Measurements from ENCODE around the gene NBEA. TPM values are rescaled to one million over a fixed set of nuclear protein-coding genes. Genes with fewer than 3 reads are reported as not detected.
"Not testable (repeated sequence)": the region's sequence is repeated elsewhere in the genome, so short reads cannot be mapped to it uniquely, and the experiment has no call there.

The NBEA gene
- total RNA-seq, 3 donors from 2014 or later: 7.5 to 18.6 (median 16.1) TPM

- no peak overlapping the region for H3K4me3 ChIP-seq
- H3K27me3 ChIP-seq: no peaks in the 10 kb centered on the region
- no peaks in the 10 kb centered on the region for H3K4me1 ChIP-seq
- TF ChIP-seq CTCF (IDR thresholded peaks at IDR 0.05) (no peak), POLR2A (IDR thresholded peaks at IDR 0.05) (no peak), POLR2AphosphoS5 (IDR thresholded peaks at IDR 0.05) (no peak)
- intact Hi-C loops (cut with DNase I; ENCODE audit: low total_unique reads): no loop called here
- no peaks in the 10 kb centered on the region for H3K36me3 ChIP-seq
- no peak overlapping the region for H3K27ac ChIP-seq
- DNase-seq (ENCODE audit: low spot score in 2 of 2): no peak
- no peaks in the 10 kb centered on the region for H3K9me3 ChIP-seq
Measured at GRCh38 chr13:35039012-35039411, 96.9 kb downstream of the NBEA start.

- Histone ChIP-seq H3K27me3 (no peaks in the 10 kb centered on the region), H3K4me1 (no peaks in the 10 kb centered on the region), H3K27ac (no peak overlapping the region), H3K36me3 (no peaks in the 10 kb centered on the region), H3K4me3 (no peak overlapping the region), H3K9me3 (no peaks in the 10 kb centered on the region)
- TF ChIP-seq POLR2AphosphoS5 (IDR thresholded peaks at IDR 0.05) (no peak), POLR2A (IDR thresholded peaks at IDR 0.05) (no peak), CTCF (IDR thresholded peaks at IDR 0.05) (no peak)
- intact Hi-C loops (cut with DNase I; ENCODE audit: low total_unique reads): no loop called here
- no peak for DNase-seq (ENCODE audit: low spot score in 2 of 2)
Measured at GRCh38 chr13:35046587-35046986, 104.5 kb downstream of the NBEA start.

GRCh38 chr13:35055705-35056104 lies 113.6 kb downstream of the NBEA start:
- H3K36me3 ChIP-seq: no peaks in the 10 kb centered on the region

GRCh38 chr13:35057858-35058257 lies 115.8 kb downstream of the NBEA start:
- Histone ChIP-seq H3K4me3 (no peak overlapping the region), H3K36me3 (no peaks in the 10 kb centered on the region), H3K27me3 (no peaks in the 10 kb centered on the region), H3K9me3 (no peaks in the 10 kb centered on the region), H3K27ac (no peak overlapping the region), H3K4me1 (no peaks in the 10 kb centered on the region)
- TF ChIP-seq POLR2A (IDR thresholded peaks at IDR 0.05) (no peak), POLR2AphosphoS5 (IDR thresholded peaks at IDR 0.05) (no peak), CTCF (IDR thresholded peaks at IDR 0.05) (no peak)
- intact Hi-C loops (cut with DNase I; ENCODE audit: low total_unique reads): no loop called here
- DNase-seq (ENCODE audit: low spot score in 2 of 2): no peak

More at GRCh38 chr13:35055705-35056104, 113.6 kb downstream of the NBEA start:
- H3K9me3 ChIP-seq: no peaks in the 10 kb centered on the region
- intact Hi-C loops (cut with DNase I; ENCODE audit: low total_unique reads): no loop called here
- TF ChIP-seq POLR2AphosphoS5 (IDR thresholded peaks at IDR 0.05): no peak
- TF ChIP-seq CTCF (IDR thresholded peaks at IDR 0.05): no peak
- no peak for TF ChIP-seq POLR2A (IDR thresholded peaks at IDR 0.05)
- no peak overlapping the region for H3K27ac ChIP-seq
- H3K4me3 ChIP-seq: no peak overlapping the region
- no peak for DNase-seq (ENCODE audit: low spot score in 2 of 2)
- no peaks in the 10 kb centered on the region for H3K27me3 ChIP-seq
- H3K4me1 ChIP-seq: no peaks in the 10 kb centered on the region

- H3K27me3 ChIP-seq; H3K4me1 ChIP-seq; intact Hi-C loops (cut with DNase I; ENCODE audit: low total_unique reads); H3K4me3 ChIP-seq; DNase-seq (ENCODE audit: low spot score in 2 of 2); H3K27ac ChIP-seq; H3K9me3 ChIP-seq; H3K36me3 ChIP-seq: not testable (repeated sequence)
Measured at GRCh38 chr13:35058585-35058984, 116.5 kb downstream of the NBEA start.

- no peaks in the 10 kb centered on the region for H3K36me3 ChIP-seq
- H3K4me3 ChIP-seq: no peak overlapping the region
- intact Hi-C loops (cut with DNase I; ENCODE audit: low total_unique reads): no loop called here
- peaks cover 0 to 15% of the 10 kb centered on the region in 2 donors for H3K9me3 ChIP-seq
- H3K27me3 ChIP-seq: no peaks in the 10 kb centered on the region
- H3K27ac ChIP-seq: no peak overlapping the region
- DNase-seq (ENCODE audit: low spot score in 2 of 2): no peak
- H3K4me1 ChIP-seq: no peaks in the 10 kb centered on the region
- TF ChIP-seq POLR2AphosphoS5 (IDR thresholded peaks at IDR 0.05) (no peak), CTCF (IDR thresholded peaks at IDR 0.05) (no peak), POLR2A (IDR thresholded peaks at IDR 0.05) (no peak)
Measured at GRCh38 chr13:35086667-35087066, 144.6 kb downstream of the NBEA start.

Measured in breast epithelium (tissue), 4 donors.